Measurements from ENCODE around the gene ACAT2. TPM values are rescaled to one million over a fixed set of nuclear protein-coding genes. Genes with fewer than 3 reads are reported as not detected.
"Not testable (repeated sequence)": the region's sequence is repeated elsewhere in the genome, so short reads cannot be mapped to it uniquely, and the experiment has no call there.

ACAT2 gene
- total RNA-seq, 4 donors from 2014 or later, result 0.59 to 4.6 (median 2.4) TPM

DNA sequence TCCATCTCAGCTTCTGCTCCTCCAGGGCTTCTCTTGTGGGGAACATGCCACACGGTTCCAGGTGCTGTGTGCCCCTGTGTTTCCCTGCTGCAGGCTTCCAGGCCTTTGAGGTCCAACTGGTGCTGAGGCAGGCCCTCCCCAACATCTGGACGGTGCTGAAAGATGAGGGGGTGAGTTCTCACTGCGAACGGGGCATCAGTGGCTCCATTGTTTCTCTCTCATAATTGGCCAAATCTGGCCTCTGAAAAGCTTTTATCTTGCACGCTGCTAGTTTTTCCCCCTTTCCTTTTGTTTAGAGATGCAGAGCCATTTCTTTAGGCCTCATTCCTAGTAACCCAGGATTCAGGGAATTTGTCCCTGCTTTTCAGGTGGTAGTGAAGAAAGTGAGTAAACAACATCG is 46.8 kb downstream of the ACAT2 start:
- Histone ChIP-seq H3K4me3 (no peak overlapping the region), H3K27me3 (no peaks in the 10 kb centered on the region), H3K4me1 (no peaks in the 10 kb centered on the region), H3K9me3 (no peaks in the 10 kb centered on the region), H3K27ac (no peak overlapping the region), H3K36me3 (no peaks in the 10 kb centered on the region)
- ATAC-seq, result no peak
- intact Hi-C loops (cut with DNase I; ENCODE audit: low total_unique reads), result no loop called here
- in situ Hi-C loops (cut with MboI; ENCODE audit: low sequenced_read_pairs in 4 of 4), result no loop called here
- TF ChIP-seq, protein P1, sequence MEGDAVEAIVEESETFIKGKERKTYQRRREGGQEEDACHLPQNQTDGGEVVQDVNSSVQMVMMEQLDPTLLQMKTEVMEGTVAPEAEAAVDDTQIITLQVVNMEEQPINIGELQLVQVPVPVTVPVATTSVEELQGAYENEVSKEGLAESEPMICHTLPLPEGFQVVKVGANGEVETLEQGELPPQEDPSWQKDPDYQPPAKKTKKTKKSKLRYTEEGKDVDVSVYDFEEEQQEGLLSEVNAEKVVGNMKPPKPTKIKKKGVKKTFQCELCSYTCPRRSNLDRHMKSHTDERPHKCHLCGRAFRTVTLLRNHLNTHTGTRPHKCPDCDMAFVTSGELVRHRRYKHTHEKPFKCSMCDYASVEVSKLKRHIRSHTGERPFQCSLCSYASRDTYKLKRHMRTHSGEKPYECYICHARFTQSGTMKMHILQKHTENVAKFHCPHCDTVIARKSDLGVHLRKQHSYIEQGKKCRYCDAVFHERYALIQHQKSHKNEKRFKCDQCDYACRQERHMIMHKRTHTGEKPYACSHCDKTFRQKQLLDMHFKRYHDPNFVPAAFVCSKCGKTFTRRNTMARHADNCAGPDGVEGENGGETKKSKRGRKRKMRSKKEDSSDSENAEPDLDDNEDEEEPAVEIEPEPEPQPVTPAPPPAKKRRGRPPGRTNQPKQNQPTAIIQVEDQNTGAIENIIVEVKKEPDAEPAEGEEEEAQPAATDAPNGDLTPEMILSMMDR (IDR thresholded peaks at IDR 0.05 in 4 of 5, conservative IDR thresholded peaks at IDR 0.05 in 1 of 5), result no peak
- TF ChIP-seq POLR2A (IDR thresholded peaks at IDR 0.05), result no peak
- DNase-seq, result no peak

DNA sequence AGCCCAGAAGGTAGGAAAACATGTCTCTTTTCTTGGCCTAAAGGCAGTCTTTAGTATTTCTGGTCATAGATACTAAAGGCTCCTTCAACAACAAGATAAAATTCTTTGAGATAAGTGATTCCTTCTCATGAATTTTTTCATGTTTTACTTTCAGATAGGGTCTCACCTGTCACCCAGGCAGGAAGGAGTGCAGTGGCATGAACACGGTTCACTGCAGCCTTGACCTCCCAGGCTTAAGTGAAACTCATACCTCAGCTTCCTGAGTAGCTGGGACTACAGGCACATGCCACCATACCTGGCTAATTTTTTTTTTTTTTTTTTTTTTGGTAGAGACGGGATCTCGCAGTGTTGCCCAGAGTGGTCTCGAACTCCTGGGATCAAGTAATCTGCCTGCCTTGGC is 47.3 kb downstream of the ACAT2 start:
- no peaks in the 10 kb centered on the region for H3K4me1 ChIP-seq
- H3K36me3 ChIP-seq, result no peaks in the 10 kb centered on the region
- intact Hi-C loops (cut with DNase I; ENCODE audit: low total_unique reads), result no loop called here
- DNase-seq (no peak), ATAC-seq (no peak)
- H3K4me3 ChIP-seq, result no peak overlapping the region
- TF ChIP-seq POLR2A (IDR thresholded peaks at IDR 0.05), result no peak
- TF ChIP-seq, protein P1 (IDR thresholded peaks at IDR 0.05 in 4 of 5, conservative IDR thresholded peaks at IDR 0.05 in 1 of 5), result no peak
- H3K27ac ChIP-seq, result no peak overlapping the region
- H3K9me3 ChIP-seq, result no peaks in the 10 kb centered on the region
- H3K27me3 ChIP-seq, result no peaks in the 10 kb centered on the region
- in situ Hi-C loops (cut with MboI; ENCODE audit: low sequenced_read_pairs in 4 of 4), result no loop called here

DNA sequence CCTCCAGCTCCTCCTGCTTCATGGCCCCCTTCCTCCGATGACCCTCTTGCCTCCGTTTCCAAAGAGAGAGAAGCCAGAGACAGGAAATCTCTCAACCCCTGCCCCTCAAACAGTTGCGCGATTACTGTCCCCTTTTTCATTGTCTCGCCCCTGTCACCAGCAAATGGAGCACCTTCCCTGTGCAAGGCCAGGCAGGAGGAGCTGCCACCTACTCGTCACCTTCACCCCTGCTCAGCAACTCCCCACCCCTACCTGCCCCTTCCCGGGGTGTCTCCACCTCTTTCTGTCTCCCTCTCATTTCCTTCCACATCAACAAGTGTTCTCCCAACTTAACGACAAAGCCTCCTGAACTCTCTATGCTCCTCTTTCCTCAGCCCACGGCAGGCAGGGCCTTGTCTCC is 51.9 kb downstream of the ACAT2 start:
- no peak overlapping the region for H3K4me3 ChIP-seq
- TF ChIP-seq POLR2A (IDR thresholded peaks at IDR 0.05), result no peak
- TF ChIP-seq, protein P1 (IDR thresholded peaks at IDR 0.05 in 4 of 5, conservative IDR thresholded peaks at IDR 0.05 in 1 of 5), result no peak
- no peaks in the 10 kb centered on the region for H3K36me3 ChIP-seq
- H3K27me3 ChIP-seq, result no peaks in the 10 kb centered on the region
- DNase-seq (no peak), ATAC-seq (no peak)
- no peaks in the 10 kb centered on the region for H3K4me1 ChIP-seq
- no peaks in the 10 kb centered on the region for H3K9me3 ChIP-seq
- in situ Hi-C loops (cut with MboI; ENCODE audit: low sequenced_read_pairs in 4 of 4), result no loop called here
- H3K27ac ChIP-seq, result no peak overlapping the region
- intact Hi-C loops (cut with DNase I; ENCODE audit: low total_unique reads), result no loop called here

DNA sequence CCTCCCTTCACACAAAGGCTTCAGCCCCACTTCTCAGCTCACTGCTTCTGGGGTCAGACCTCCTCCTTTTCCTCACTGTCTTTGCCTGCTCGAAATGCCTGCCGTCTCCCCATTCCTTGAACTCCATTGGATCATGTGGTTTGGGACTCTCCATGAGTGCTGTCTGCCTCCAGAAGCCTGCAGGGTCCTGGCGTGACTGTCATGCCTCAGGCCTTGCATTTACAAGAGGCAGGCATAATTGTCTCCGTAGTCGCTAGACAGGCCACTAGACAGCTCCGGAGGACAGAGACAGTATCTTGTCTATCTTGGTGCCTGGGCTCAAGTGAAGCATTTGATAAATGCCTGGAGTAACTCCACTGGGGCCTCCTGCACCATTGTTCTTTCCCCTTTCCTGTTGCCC is 53.6 kb downstream of the ACAT2 start:
- Histone ChIP-seq H3K4me3 (no peak overlapping the region), H3K9me3 (no peaks in the 10 kb centered on the region), H3K36me3 (no peaks in the 10 kb centered on the region), H3K4me1 (no peaks in the 10 kb centered on the region), H3K27ac (no peak overlapping the region), H3K27me3 (no peaks in the 10 kb centered on the region)
- TF ChIP-seq, protein P1 (IDR thresholded peaks at IDR 0.05 in 4 of 5, conservative IDR thresholded peaks at IDR 0.05 in 1 of 5), result no peak
- no peak for TF ChIP-seq POLR2A (IDR thresholded peaks at IDR 0.05)
- in situ Hi-C loops (cut with MboI; ENCODE audit: low sequenced_read_pairs in 4 of 4), result no loop called here
- intact Hi-C loops (cut with DNase I; ENCODE audit: low total_unique reads), result no loop called here
- DNase-seq (no peak), ATAC-seq (no peak)

DNA sequence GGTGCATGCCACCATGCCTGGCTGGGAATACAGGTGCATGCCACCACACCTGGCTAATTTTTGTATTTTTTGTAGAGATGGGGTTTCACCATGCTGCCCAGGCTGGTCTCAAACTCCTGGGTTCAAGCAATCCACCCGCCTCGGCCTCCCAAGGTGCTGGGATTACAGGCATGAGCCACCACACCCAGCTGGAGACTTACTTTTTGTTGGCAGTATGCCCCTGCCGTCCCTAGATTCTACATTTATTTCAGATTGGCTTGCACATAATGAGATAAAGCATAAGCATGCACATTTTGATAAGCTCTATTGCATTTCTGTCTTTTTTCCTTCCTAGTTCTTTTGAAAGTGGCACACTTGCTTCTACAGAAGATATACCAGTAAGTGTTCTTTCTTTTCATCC is 54.9 kb downstream of the ACAT2 start:
- H3K27me3 ChIP-seq; H3K27ac ChIP-seq; H3K4me1 ChIP-seq; intact Hi-C loops (cut with DNase I; ENCODE audit: low total_unique reads); H3K9me3 ChIP-seq; ATAC-seq; H3K4me3 ChIP-seq; H3K36me3 ChIP-seq; DNase-seq; in situ Hi-C loops (cut with MboI; ENCODE audit: low sequenced_read_pairs in 4 of 4): not testable (repeated sequence)
